Stimulated activated CD8-positive, alpha-beta memory T cell treated with anti-CD3 and anti-CD28 coated beads, Interleukin-7, amount 100 ng/mL, for 24 hours (primary cell): ENCODE results near the gene CCL3.
"Not testable (repeated sequence)": the region's sequence is repeated elsewhere in the genome, so short reads cannot be mapped to it uniquely, and the experiment has no call there.

ENCODE experiments used
- DNase-seq: peaks from one replicate; pipeline ENCODE4 v3.0.0-alpha.2; 2020; ENCODE audit warnings: low read depth

Gene CCL3

DNA sequence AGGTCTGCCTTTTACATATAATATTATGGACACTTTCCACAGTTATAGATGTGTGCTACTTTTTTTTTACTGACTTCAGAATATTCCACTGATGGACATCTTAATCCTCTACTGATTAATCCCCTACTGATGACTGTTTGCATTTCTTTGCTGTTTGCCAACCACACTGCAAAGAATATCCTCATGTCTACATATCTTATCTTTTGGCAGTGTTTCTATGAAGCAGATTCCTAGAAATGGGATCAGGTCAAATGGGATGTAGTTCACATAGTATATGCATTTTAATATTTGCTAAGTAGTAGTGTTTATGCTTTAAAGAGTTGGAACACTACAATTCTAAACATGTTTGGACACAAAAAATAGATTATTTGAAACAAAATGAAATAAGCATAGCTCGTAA is 3.2 kb downstream of the CCL3 start:
- no peak for DNase-seq

DNA sequence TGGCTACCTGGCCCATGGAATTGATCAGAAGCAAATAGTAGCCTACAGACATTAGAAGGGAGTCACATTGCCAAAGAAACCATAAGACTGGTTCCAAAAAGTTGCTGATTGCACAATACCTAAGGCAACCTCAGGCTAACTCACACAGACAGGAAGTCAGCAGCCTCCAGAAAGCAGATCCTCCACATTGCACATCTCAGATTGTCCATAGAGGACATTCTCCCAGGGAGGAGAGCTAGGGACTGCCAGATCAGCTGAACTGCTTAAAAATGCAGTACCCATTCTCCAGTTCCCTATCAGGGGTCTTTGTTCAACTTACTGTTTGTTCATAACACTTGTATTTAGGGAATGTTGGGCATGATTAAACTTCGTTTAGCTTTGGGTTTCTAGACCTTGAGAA is 4.2 kb downstream of the CCL3 start:
- no peak for DNase-seq

DNA sequence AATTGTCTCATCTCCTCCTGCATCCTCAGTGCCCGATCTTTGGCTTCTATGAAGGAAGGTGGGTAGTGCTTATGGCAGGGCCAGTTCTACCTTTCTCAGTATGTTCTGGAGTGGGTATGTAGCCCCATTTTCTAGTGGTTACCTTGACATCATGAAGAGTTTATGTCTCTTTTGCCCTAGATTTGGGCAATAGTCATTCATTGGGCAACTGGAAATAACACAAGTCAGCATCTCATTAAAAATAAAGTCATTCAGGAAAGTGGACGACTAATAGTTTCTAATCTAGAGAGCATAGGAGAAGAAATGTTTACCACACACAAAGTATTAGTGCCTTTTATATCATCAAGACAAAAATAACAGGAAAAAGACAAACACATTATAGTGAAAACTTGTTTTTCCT is 6.3 kb downstream of the CCL3 start:
- DNase-seq: not testable (repeated sequence)

DNA sequence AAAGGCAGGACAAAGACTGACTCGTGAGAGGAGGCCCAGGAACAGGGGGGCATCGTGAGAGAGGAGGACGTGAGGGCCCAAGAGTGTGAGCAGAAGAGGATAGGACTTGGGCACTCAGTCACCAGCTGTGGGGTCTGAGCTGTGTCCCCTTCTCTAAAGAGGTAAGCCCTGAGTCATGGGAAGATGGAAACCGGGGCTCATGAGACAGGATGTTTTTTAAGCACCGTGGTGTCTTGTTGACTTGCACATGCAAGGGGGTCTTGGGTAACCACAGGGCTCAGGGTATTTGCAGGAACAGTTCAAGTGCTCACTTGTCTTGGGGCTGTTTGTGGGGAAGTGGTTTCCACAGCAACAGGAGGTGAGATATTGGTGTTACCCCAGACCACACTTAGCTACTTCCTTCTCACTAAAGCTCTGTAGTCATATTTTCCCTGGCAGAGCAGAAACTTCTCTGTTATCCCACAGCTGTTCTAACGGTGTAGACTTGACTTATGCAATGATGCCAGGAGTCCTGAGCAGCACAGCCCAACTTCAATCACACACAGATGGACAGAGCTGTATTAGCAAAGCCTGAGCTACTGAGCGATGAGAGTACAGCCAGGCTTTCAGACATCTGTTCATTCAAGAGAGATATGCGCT is 7.3 kb downstream of the CCL3 start:
- peak; percentile 29 for DNase-seq

DNA sequence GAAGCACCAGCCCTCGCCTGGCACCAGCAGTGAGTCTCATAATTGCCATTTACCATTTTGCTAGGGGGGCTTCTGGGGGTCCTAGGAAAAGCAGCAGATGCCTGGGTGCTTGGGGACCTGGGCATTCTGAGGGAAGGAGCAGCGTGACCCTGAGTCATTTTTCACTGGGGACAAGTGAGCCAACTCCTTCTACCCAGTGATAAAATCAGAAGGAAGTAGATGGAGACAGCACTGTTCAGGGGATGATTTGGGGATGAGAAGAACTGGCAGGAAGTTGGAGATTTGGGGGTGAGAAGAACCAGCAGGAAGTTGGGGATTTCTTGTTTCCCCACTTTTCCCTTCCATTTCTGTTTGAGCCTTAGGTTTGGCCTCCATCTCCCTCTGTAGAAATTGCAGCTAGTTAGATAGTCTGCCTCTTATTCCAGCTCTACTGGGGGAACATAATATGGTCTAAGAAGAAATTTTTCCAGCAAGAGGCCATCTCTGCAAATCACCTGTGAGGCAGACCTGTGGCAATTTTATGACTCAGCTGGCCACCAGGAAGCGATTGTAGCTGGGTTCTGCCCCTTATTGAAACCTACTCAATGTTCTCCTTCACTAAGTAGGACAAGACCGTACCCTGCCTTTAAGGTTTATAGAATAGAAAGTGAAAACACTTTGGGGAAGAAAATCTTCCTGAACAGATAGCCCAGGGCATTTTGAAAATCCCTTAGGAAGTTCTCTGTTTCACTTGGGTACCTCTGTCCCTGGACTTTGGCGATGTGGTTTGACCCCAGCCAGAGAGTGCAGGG is 8.1 kb downstream of the CCL3 start:
- not testable (repeated sequence) for DNase-seq

DNA sequence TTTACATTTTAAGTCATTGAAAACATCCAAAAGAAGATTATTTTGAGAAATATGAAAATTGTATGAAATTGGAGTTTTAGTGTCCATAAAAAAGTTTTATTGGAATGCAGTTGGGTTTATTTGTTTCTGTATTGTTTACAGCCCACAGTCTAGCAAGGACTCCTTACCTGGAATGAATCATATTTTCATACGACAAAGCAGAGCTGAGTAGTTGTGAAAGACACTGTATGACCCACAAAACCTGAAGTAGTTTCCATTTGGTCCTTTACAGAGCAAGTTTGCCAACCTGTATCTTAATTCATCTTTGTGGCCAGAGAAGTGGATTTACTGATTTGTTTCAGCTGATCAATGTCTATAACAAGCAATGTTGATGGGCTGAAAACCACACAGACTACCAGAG is 15.6 kb downstream of the CCL3 start:
- DNase-seq: no peak

DNA sequence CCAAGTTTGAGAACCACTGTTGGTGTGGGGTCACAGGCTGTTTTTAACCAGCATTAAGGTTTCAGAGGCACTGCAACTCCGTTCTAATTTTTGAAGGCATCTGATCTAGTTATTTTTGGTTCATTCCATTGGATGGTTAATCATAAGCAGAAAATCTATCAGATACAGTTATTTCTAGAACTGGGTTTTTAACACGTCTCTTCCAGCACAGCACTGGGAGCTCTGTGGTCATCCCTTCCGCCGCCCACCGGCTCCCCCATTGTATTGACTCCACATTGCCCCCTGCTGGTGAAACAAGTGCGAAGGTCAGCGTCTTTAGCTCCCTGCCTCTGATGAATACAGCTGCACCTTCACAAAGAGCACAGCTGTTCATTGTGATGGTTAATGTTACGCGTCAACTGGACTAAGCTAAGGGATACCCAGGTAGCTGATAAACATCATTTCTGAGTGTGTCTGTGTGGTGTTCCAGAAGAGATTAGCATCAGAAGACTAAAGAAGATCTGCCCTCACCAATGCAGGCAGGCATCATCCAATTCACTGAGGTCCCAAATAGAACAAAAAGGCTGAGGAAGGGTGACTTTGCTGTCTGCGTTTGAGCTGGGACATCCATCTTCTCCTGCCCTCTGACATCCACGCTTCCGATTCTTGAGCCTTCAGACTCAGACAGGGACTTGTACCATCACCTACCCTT is 17.4 kb downstream of the CCL3 start:
- peak; percentile 56 for DNase-seq

DNA sequence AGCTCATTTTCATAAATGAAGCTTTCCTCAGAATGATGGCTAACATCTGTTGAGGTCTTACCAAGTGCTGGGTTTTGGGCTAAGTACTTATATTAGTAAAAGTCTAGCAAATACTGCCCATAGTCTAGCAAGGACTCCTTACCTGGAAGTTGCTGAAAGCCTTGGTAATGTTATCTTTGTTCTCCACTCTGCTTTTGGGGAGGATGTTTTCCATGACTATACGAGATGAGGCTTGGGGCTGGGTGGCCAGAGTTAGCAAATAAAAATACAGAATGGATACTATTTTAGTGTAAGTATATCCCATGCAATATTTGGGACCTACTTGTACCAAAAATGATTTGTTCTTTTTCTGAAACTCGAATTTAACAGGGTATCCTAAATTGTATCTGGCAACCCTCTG is 18.2 kb downstream of the CCL3 start:
- DNase-seq: no peak

DNA sequence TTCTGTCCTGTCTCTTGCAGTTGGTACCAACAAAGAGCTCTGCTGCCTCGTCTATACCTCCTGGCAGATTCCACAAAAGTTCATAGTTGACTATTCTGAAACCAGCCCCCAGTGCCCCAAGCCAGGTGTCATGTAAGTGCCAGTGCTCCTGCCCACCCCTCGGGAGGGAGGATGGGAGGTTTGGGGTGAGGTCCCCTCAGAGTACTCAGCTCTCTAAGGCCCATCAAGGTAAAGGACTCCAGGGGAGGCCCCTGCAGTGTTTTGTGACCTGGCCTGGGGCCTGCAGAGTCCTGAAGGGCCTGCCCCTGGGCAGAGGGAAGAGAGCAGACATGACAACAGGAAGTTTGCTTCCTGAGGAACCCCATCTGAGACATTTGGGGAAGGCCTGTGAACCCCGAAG is 19.5 kb downstream of the CCL3 start:
- no peak for DNase-seq

DNA sequence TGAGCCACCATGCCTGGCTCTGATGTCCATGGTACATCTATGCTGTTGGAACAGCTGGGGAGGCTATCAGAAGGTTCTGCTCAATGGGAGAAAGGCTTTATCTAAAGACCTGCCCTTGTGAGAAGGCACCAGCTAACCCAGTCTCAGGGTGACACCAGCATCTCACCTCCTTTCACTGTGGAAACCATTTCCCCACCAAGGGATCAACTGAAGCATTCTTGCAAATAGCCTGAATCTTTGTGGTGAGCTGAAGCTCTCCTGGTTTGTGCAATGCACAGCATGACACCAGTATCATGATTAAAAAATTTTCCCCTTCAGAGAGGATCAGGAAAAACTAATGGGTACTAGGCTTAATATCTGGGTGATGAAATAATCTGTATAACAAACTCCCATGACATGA is 20.8 kb downstream of the CCL3 start:
- DNase-seq: no peak

DNA sequence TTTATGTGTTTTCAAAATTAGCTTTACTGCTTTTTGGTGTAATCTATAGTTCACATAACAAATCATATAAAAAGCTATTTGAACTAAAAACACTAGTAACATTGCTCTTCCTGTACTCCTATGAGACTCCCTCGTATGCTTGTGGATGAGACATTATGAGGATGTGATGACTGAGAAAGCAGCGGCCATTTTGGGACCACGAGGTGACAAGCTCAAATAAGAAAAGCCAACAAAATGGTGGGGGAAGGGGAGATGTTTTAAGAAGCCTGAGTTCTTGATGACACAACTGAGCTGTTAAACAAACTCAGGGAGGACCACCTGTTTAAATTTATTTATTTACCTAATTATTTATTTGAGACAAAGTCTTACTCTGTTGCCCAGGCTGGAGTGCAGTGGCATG is 21.4 kb downstream of the CCL3 start:
- no peak for DNase-seq

DNA sequence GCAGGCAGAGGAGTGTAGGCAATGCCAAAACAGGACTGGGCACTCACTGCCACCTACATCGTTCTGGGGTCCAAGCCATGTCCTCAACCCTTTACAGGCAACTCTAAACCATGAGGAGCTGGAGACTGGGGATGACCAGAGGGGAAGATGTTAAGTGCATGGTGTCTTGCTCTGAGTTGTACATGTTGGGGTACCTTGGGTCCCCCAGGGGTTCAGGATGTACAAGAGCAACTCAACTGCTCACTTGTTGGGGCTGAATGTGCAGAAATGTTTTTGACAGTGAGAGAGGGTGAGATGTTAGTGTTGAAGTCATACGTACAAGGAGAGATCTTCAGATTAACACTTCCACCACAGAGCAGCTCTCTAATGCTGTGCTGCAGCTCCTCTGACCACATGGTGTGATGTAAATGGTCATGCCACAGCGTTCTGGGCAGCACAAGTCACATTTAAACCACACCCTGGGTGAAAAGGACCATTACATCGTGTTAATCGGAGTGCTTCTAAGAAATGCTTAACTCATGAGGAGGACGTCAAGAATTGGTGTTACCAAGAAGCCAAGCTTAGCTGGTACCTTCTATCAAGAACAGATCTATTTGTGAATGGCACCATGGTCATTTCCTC is 23.5 kb downstream of the CCL3 start:
- no peak for DNase-seq

DNA sequence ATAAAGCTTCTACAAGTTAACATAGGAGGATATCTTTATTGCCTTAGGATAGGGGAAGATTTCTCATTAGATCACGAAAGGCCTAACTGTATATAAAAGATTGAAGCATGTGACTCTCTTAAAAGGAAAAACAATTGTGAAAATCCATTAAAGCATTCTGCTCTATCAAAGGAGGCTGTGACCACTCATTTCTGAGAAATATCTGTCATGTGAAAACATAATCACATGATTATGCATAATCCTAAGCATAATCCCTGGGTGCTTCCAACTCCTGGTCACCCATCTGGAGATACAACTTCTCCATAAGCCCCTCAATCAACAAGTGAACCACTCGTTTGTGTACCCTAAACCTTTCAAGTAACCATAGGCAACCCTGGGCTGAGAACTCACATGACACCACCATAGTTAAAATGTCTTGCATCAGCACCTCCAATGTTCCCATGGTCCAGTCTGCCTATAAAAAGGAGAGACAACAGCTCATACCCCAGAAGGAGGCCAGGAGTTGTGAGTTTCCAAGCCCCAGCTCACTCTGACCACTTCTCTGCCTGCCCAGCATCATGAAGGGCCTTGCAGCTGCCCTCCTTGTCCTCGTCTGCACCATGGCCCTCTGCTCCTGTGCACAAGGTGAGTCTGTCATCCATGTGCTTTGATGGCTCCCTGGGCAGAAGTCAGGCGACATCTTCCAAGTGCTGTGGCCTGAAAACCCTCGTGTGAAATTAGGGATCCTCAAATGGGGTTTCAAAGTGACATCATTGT is 26.0 kb downstream of the CCL3 start, which contains the start of gene CCL18:
CCL18 (plus strand) TSS at position 487 of the 756 bp plus-strand sequence; CDS start at position 558, 71 bp downstream.
- DNase-seq: no peak

DNA sequence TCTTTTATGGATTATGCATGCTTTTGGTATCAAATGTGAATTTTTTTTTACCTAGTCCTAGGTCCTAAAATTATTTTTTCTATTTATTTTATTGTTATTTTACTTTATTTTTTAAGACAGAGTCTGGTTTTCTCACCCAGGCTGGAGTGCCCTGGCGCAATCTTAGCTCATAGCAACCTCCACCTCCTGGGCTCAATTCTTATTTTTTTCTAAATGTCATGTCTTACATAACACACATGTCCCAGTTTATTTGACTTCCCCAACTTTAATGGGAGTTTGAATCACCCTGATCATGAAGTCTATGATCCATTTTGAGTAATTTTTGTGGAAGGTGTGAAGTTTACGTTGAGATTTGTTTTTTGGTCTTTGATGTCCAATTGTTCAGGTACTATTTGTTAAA is 29.1 kb downstream of the CCL3 start:
- no peak for DNase-seq

DNA sequence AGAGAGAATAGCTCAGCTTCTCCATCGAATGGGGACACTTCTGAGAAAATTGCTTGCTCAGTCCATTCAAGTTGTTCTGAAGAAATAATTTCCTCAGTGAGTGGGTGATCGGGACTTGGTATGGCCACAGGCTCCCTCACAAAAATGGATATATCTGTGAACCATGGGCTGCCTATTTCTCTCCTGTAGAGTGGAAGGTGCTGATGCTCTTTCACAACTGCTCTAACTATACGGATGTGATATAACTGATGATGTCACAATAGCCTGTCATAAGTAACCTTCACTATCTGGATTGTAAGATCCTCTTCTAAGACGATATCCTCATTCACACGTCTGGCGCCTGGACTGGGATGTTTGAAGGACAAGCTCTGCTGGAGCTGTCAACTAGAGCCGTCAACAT is 30.5 kb downstream of the CCL3 start:
- DNase-seq: no peak

DNA sequence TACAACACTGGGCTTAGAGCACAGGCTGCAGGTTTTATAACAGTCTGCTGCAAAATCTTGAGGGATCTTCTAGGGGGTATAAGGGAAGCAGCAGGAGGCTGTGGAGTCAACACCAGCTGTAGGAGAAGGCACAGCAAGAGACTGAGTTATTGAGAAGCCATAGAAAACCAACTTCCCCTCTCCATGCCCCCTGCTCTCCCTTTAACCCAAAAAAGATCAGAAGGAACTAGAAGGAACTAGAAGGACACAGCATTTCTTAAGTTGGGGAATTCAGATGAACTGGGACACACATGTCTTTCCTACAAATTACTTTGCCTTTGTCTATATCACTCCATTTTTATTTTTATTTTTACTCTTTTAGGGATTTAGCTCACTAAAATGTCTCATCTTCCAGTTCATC is 32.0 kb downstream of the CCL3 start:
- DNase-seq: no peak

DNA sequence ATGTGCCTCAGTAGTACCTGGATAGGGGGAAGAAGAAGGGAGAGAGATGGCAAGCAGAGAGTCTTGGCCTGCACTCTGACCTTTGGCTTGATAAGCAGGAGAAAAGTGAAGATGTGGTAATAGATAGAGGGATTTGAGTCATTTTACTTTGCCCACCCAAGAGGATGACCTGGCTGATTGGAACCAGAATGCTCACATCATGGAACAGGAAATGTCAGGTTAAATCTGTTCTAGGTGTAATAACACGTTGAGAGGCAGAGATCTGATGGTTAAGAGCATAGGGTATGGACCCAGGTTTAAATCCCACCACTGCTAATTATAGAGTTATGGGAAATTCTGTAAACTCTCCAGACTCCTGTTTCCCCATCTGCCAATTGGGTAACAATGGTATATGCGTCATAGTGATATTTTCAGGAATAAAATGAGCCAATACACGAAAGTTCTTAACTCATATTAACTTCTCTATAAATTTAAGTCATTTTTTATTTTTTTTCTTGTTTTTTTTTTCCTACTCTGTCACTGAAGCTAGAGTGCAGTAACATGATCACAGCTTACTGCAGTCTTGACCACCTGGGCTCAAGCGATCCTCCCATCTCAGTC is 33.9 kb downstream of the CCL3 start:
- DNase-seq: no peak

DNA sequence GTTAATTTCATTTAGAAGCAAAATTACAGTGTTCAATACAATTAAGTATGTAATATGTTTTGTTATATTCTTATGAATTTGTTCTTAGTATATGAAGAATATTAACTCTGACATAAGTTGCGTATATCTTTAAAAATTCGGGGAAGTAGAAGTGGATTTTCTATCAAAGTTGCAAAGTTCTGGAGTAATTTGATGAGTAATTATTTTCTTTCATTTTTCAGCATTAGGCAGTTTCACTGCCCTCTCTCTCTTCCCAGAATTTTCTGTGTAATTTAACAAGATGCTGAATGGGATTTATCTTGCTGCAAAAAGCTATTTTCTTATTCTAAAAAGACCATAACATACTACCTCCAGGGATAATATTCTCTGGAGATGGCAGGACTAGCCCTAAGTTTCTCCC is 34.8 kb downstream of the CCL3 start:
- DNase-seq: no peak

DNA sequence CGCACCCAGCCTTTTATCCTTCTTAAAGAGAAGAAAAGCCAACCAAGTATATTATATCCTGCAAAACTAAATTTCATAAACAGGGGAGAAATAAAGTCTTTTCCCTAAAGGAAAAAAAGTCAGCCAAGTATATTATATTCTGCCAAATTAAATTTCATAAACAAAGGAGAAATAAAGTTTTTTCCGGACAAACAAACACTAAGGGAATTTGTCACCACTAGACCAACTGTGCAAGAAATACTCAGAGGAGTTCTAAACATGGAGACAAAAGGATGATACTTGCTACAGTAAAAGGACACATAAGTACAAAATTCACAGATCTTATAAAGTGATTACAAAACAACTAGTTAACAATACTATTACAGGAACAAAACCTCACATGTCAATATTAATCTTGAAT is 40.3 kb downstream of the CCL3 start:
- DNase-seq: no peak

DNA sequence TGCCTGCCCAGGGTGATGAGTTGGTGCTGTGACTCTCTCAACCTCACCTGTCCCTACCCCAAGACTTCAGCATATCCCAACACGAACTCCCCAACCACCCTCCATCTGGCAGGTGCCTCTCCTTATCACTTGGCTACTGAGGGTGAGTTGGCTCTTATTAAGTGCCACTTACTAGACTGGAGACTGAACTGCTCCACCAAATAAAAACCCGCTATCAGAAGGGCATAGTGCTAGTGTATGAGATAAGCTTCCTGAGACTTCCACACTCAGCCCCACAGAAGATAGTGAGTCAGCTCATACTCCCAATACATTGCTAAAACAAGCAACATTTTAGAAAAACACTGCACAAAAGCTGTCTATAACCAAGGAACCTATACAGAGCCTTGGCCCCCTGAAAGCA is 41.9 kb downstream of the CCL3 start:
- DNase-seq: no peak
